ENCODE results near the gene CRKL.

GRCh38 chr22:20940904-20941385 is 23.7 kb downstream of the CRKL start:
- TF ChIP-seq, protein P1, sequence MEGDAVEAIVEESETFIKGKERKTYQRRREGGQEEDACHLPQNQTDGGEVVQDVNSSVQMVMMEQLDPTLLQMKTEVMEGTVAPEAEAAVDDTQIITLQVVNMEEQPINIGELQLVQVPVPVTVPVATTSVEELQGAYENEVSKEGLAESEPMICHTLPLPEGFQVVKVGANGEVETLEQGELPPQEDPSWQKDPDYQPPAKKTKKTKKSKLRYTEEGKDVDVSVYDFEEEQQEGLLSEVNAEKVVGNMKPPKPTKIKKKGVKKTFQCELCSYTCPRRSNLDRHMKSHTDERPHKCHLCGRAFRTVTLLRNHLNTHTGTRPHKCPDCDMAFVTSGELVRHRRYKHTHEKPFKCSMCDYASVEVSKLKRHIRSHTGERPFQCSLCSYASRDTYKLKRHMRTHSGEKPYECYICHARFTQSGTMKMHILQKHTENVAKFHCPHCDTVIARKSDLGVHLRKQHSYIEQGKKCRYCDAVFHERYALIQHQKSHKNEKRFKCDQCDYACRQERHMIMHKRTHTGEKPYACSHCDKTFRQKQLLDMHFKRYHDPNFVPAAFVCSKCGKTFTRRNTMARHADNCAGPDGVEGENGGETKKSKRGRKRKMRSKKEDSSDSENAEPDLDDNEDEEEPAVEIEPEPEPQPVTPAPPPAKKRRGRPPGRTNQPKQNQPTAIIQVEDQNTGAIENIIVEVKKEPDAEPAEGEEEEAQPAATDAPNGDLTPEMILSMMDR (IDR thresholded peaks at IDR 0.05; ENCODE audit: borderline replicate concordance, extremely low read depth, low read length, poor library complexity, severe bottlenecking) = no peak
- no peak for TF ChIP-seq EZH2 (IDR thresholded peaks at IDR 0.05; ENCODE audit: borderline replicate concordance, low read depth, low read length, severe bottlenecking)

Measured in DND-41 (cell line).